Inflammatory macrophage treated with lipopolysaccharide for 4 hours (primary cell): Measurements from ENCODE around the gene P4HA2.

Source experiments
- DNase-seq: peaks from one replicate; pipeline ENCODE4 v3.0.0-alpha.2; 2020

The P4HA2 gene

GRCh38 chr5:132246806-132247205, 19.2 kb upstream of the P4HA2 start:
- DNase-seq = no peak

GRCh38 chr5:132245593-132245992, 17.9 kb upstream of the P4HA2 start:
- no peak for DNase-seq

- DNase-seq = no peak
Measured at GRCh38 chr5:132243366-132243977, 15.8 kb upstream of the P4HA2 start.

- DNase-seq = no peak
Measured at GRCh38 chr5:132239776-132240175, 12.1 kb upstream of the P4HA2 start.

- peak; percentile 13 for DNase-seq
Measured at GRCh38 chr5:132238901-132239500, 11.3 kb upstream of the P4HA2 start.

- DNase-seq = peak; percentile 68
Measured at GRCh38 chr5:132238169-132238744, 10.6 kb upstream of the P4HA2 start.

GRCh38 chr5:132237670-132238069, 10.0 kb upstream of the P4HA2 start:
- DNase-seq = no peak

- DNase-seq = no peak
Measured at GRCh38 chr5:132237141-132237540, 9.5 kb upstream of the P4HA2 start.

GRCh38 chr5:132235340-132235739, 7.7 kb upstream of the P4HA2 start:
- no peak for DNase-seq

- no peak for DNase-seq
Measured at GRCh38 chr5:132234684-132235062, 7.0 kb upstream of the P4HA2 start.

- DNase-seq = no peak
Measured at GRCh38 chr5:132233811-132234683, 6.4 kb upstream of the P4HA2 start.

- no peak for DNase-seq
Measured at GRCh38 chr5:132233081-132233480, 5.4 kb upstream of the P4HA2 start.

- DNase-seq = no peak
Measured at GRCh38 chr5:132232465-132232864, 4.8 kb upstream of the P4HA2 start.

GRCh38 chr5:132230871-132231270, 3.2 kb upstream of the P4HA2 start:
- DNase-seq = no peak

GRCh38 chr5:132229236-132229635, 1.6 kb upstream of the P4HA2 start:
- no peak for DNase-seq

- no peak for DNase-seq
Measured at GRCh38 chr5:132228241-132229035, 785 bp upstream of the P4HA2 start.

- no peak for DNase-seq
Measured at GRCh38 chr5:132227235-132227484, 493 bp downstream of the P4HA2 start.

GRCh38 chr5:132226516-132227234, 978 bp downstream of the P4HA2 start:
- no peak for DNase-seq

- DNase-seq = peak; percentile 12
Measured at GRCh38 chr5:132225165-132226032, 2.3 kb downstream of the P4HA2 start.

GRCh38 chr5:132224716-132225115, 2.9 kb downstream of the P4HA2 start:
- no peak for DNase-seq

GRCh38 chr5:132223861-132224260, 3.8 kb downstream of the P4HA2 start:
- DNase-seq = no peak

- no peak for DNase-seq
Measured at GRCh38 chr5:132222649-132223038, 5.0 kb downstream of the P4HA2 start.
